ENCODE measurements around the gene DYNC1I1. TPM values are rescaled to one million over a fixed set of nuclear protein-coding genes. Genes with fewer than 3 reads are reported as not detected.

DYNC1I1 gene
- total and polyA plus RNA-seq, 2 of the 13 experiments (the other 11 are each of a cell fraction or from before 2014, with no cell fraction given), result not detected

- 3% methylated on average over 2 of the region's 2 CpGs for WGBS (ENCODE audit: low lambda C conversion rate)
- Histone ChIP-seq H3K4me3 (replicated peaks in 1 of 3; ENCODE audit: insufficient read depth in 1 of 3, low read depth in 2 of 3, low read length in 3 of 3) (no peak overlapping the region), H3K36me3 (replicated peaks in 1 of 2; ENCODE audit: control insufficient read depth in 1 of 2, insufficient read depth in 2 of 2, low read length in 2 of 2) (no peaks in the 10 kb centered on the region), H3K4me2 (ENCODE audit: low read depth, low read length) (no peak overlapping the region), H3K27me3 (ENCODE audit: control insufficient read depth in 1 of 2, insufficient read depth in 2 of 2, low read length in 2 of 2) (no peaks in the 10 kb centered on the region), H3K9me3 (ENCODE audit: low read length) (no peaks in the 10 kb centered on the region), H3K27ac (ENCODE audit: extremely low read length, insufficient read depth, low read length) (no peak overlapping the region), H2AFZ (ENCODE audit: low read length) (no peak overlapping the region), H4K20me1 (ENCODE audit: insufficient read depth, low read length) (no peaks in the 10 kb centered on the region), H3K79me2 (ENCODE audit: insufficient read depth, low read length) (no peaks in the 10 kb centered on the region), H3K4me1 (ENCODE audit: insufficient read depth, low read length) (peaks cover 8% of the 10 kb centered on the region; the same call in 1 of the 2 replicates), H3K9ac (ENCODE audit: insufficient read depth, low read depth, low read length) (no peak overlapping the region)
- no TSS peak for BruUV-seq (replicated peaks)
- ATAC-seq (peak; percentile 95), DNase-seq (ENCODE audit: low spot score) (peak; percentile 53), FAIRE-seq (peak; percentile 85)
- in situ Hi-C loops (cut with HindIII; ENCODE audit: extremely low pct_ligation_motif_present, low pct_unique_long_range_greater_than_20kb), result loop anchor here (5.0 kb wide), 1 partner anchor 149 kb away; no protein-coding TSS in a partner anchor
- TF ChIP-seq CTCF (CRISPR knock-in tag; IDR thresholded peaks at IDR 0.05), result peak; percentile 71
- peak; percentile 77 for TF ChIP-seq STAG1 (CRISPR knock-in tag; IDR thresholded peaks at IDR 0.05)
- TF ChIP-seq SMC3 (IDR thresholded peaks at IDR 0.05; ENCODE audit: low read length), result peak; percentile 56; the same call in 1 of the 2 replicates
- TF ChIP-seq CAMTA2 (CRISPR knock-in tag; IDR thresholded peaks at IDR 0.05; ENCODE audit: borderline replicate concordance), result no peak
- no peak for TF ChIP-seq HNRNPL (IDR thresholded peaks at IDR 0.05; ENCODE audit: low read depth, low read length)
- TF ChIP-seq RAD21 (CRISPR knock-in tag; IDR thresholded peaks at IDR 0.05), result peak; percentile 47; the same call in 1 of the 2 replicates
- POLR2A ChIA-PET, result no interaction called here
- intact Hi-C loops (cut with micrococcal nuclease; ENCODE audit: unreplicated experiment), result loop anchor here (1.0 kb wide), 3 partner anchors 72 to 148 kb away; no protein-coding TSS in a partner anchor
- CTCF ChIA-PET (ENCODE audit: low intra/inter-chr PET ratio, low total read pairs), result interaction anchor here (1.3 to 4.3 kb wide), 3 partner anchors 143 to 149 kb away, joined by 3 to 26 read pairs (median 9); no protein-coding TSS in a partner anchor
These were observed 48.7 kb upstream of the DYNC1I1 start for GRCh38 chr7:95723583-95724180.

GRCh38 chr7:95725205-95725604 is 47.1 kb upstream of the DYNC1I1 start:
- ATAC-seq, result no peak
- no peaks in the 10 kb centered on the region for H3K27me3 ChIP-seq (ENCODE audit: control insufficient read depth in 1 of 2, insufficient read depth in 2 of 2, low read length in 2 of 2)
- no peak overlapping the region for H2AFZ ChIP-seq (ENCODE audit: low read length)
- no peak overlapping the region for H3K4me3 ChIP-seq (replicated peaks in 1 of 3; ENCODE audit: insufficient read depth in 1 of 3, low read depth in 2 of 3, low read length in 3 of 3)
- no peaks in the 10 kb centered on the region for H3K79me2 ChIP-seq (ENCODE audit: insufficient read depth, low read length)
- no peak overlapping the region for H3K27ac ChIP-seq (ENCODE audit: extremely low read length, insufficient read depth, low read length)
- TF ChIP-seq ZNF549 (CRISPR knock-in tag; IDR thresholded peaks at IDR 0.05) (no peak), SSRP1 (CRISPR knock-in tag; IDR thresholded peaks at IDR 0.05) (no peak), HNRNPL (IDR thresholded peaks at IDR 0.05; ENCODE audit: low read depth, low read length) (no peak), MATR3 (CRISPR knock-in tag; IDR thresholded peaks at IDR 0.05) (no peak), ZSCAN30 (CRISPR knock-in tag; IDR thresholded peaks at IDR 0.05) (no peak), RELA (CRISPR knock-in tag; IDR thresholded peaks at IDR 0.05) (no peak), ATRX (CRISPR knock-in tag; IDR thresholded peaks at IDR 0.05; ENCODE audit: borderline replicate concordance) (no peak), DPF2 (CRISPR knock-in tag; IDR thresholded peaks at IDR 0.05; ENCODE audit: borderline replicate concordance, low read depth) (no peak)
- in situ Hi-C loops (cut with HindIII; ENCODE audit: extremely low pct_ligation_motif_present, low pct_unique_long_range_greater_than_20kb) (no loop called here), intact Hi-C loops (cut with micrococcal nuclease; ENCODE audit: unreplicated experiment) (no loop called here)
- POLR2A ChIA-PET, result no interaction called here
- H3K9ac ChIP-seq (ENCODE audit: insufficient read depth, low read depth, low read length), result no peak overlapping the region
- no peak overlapping the region for H3K4me2 ChIP-seq (ENCODE audit: low read depth, low read length)
- H3K4me1 ChIP-seq (ENCODE audit: insufficient read depth, low read length), result peaks cover 8% of the 10 kb centered on the region; the same call in 1 of the 2 replicates
- H4K20me1 ChIP-seq (ENCODE audit: insufficient read depth, low read length), result no peaks in the 10 kb centered on the region
- no peaks in the 10 kb centered on the region for H3K9me3 ChIP-seq (ENCODE audit: low read length)
- no TSS peak for BruUV-seq (replicated peaks)
- DNase-seq (ENCODE audit: low spot score), result no peak
- no peaks in the 10 kb centered on the region for H3K36me3 ChIP-seq (replicated peaks in 1 of 2; ENCODE audit: control insufficient read depth in 1 of 2, insufficient read depth in 2 of 2, low read length in 2 of 2)
- FAIRE-seq, result no peak
- CTCF ChIA-PET (ENCODE audit: low intra/inter-chr PET ratio, low total read pairs), result no interaction called here
- WGBS (ENCODE audit: low lambda C conversion rate), result 50% methylated on average over 1 of the region's 1 CpG

Data from HepG2 (cell line).